B cell (primary cell): Measurements from ENCODE around the gene STAT4. TPM values are rescaled to one million over a fixed set of nuclear protein-coding genes. Genes with fewer than 3 reads are reported as not detected.

Experiments used
- ATAC-seq: fragments of 200-7000 bp; cut with Tn5 transposase; one replicate; pipeline ENCODE4 v1.10.0; 2021; ENCODE audit warnings: low read depth, mild to moderate bottlenecking, moderate number of reproducible peaks, moderate library complexity
- CTCF ChIA-PET: fragments of 350-600 bp; sonication (Branson Sonifier 250); formaldehyde crosslinking; loops from one replicate; lab custom pipeline; 2021; ENCODE audit warnings: antibody characterized with exemption, inconsistent platforms; lab: Charles Lee
- POLR2A ChIA-PET: fragments of 350-600 bp; sonication (Branson Sonifier 250); formaldehyde crosslinking; loops from one replicate; lab custom pipeline; 2021; ENCODE audit warnings: antibody characterized with exemption; lab: Charles Lee
- DNase-seq: peaks from one replicate; pipeline ENCODE4 v3.0.0; 2013
- H2AFZ ChIP-seq: 2 replicates; pipeline ENCODE4 v1.6.1; 2012; ENCODE audit warnings: mild to moderate bottlenecking, low read depth, low read length; ENCODE audit not compliant: insufficient read depth, poor library complexity, severe bottlenecking
- H3K27ac ChIP-seq, 2 donors: 1 replicate in 1 of 2; 2 replicates in 1 of 2; pipeline ENCODE4 v1.5.1; 2012 to 2013; ENCODE audit warnings: low read length in 2 of 2, mild to moderate bottlenecking in 2 of 2, moderate library complexity in 1 of 2
- H3K27me3 ChIP-seq, 4 experiments: fragments of 200-600 bp in 1 of 4; sonication (generic) in 1 of 4; replicated peaks in 1 of 4; 1 replicate in 2 of 4; 2 replicates in 2 of 4; pipeline versions ENCODE4 v1.6.1 to v1.7.0; 2013 to 2016; ENCODE audit warnings: low read length in 3 of 4, mild to moderate bottlenecking in 2 of 4, mixed read lengths in 1 of 4, moderate library complexity in 1 of 4; ENCODE audit not compliant: insufficient read depth in 4 of 4, control insufficient read depth in 3 of 4; ENCODE audit errors: control extremely low read depth in 1 of 4
- H3K36me3 ChIP-seq, 2 experiments: replicated peaks in 1 of 2; 1 replicate in 1 of 2; 2 replicates in 1 of 2; pipeline versions ENCODE4 v1.6.1 to v1.7.1; 2013; ENCODE audit warnings: low read length in 1 of 2; ENCODE audit not compliant: insufficient read depth in 2 of 2, control insufficient read depth in 1 of 2; ENCODE audit errors: control extremely low read depth in 1 of 2, extremely low read depth in 1 of 2
- H3K4me1 ChIP-seq, 2 donors: fragments of 200-600 bp in 1 of 2; sonication (generic) in 1 of 2; 1 replicate in 1 of 2; 2 replicates in 1 of 2; pipeline versions ENCODE4 v1.5.1 to v1.6.1; 2013 to 2017; ENCODE audit warnings: low read length in 2 of 2; ENCODE audit not compliant: control insufficient read depth in 2 of 2, insufficient read depth in 2 of 2
- H3K4me2 ChIP-seq: replicated peaks from 2 replicates; pipeline ENCODE3; 2012; ENCODE audit warnings: mild to moderate bottlenecking, low read depth, low read length; ENCODE audit not compliant: poor library complexity, severe bottlenecking
- H3K4me3 ChIP-seq, 5 experiments: fragments of 200-600 bp in 1 of 5; sonication (generic) in 1 of 5; 1 replicate in 3 of 5; 2 replicates in 2 of 5; pipeline versions ENCODE4 v1.5.1 to v1.7.0; 2011 to 2016; ENCODE audit warnings: low read length in 4 of 5, mild to moderate bottlenecking in 4 of 5, low read depth in 2 of 5, control low read depth in 1 of 5, moderate library complexity in 1 of 5; ENCODE audit not compliant: insufficient read depth in 1 of 5; ENCODE audit errors: control extremely low read depth in 1 of 5, extremely low read depth in 1 of 5
- H3K79me2 ChIP-seq: fragments of 200-600 bp; sonication (generic); one replicate; pipeline ENCODE4 v1.6.0; 2016; ENCODE audit warnings: low read length; ENCODE audit not compliant: control insufficient read depth, insufficient read depth
- H3K9ac ChIP-seq: fragments of 200-600 bp; sonication (generic); 2 replicates; pipeline ENCODE4 v1.6.1; 2017; ENCODE audit warnings: mild to moderate bottlenecking, low read length, moderate library complexity
- H3K9me3 ChIP-seq, 3 donors: one replicate each; pipeline versions ENCODE4 v1.6.1 to v1.7.1; 2013; ENCODE audit warnings: low read length in 2 of 3; ENCODE audit not compliant: control insufficient read depth in 2 of 3, insufficient read depth in 1 of 3; ENCODE audit errors: control extremely low read depth in 1 of 3
- H4K20me1 ChIP-seq: 2 replicates; pipeline ENCODE4 v1.6.0; 2012; ENCODE audit warnings: mild to moderate bottlenecking, low read length; ENCODE audit not compliant: insufficient read depth, control insufficient read depth, poor library complexity, severe bottlenecking
- H3K27ac Mint-ChIP-seq: one replicate; pipeline ENCODE4 v1.8.0; 2021; ENCODE audit warnings: mixed read lengths
- H3K27me3 Mint-ChIP-seq: one replicate; pipeline ENCODE4 v1.8.0; 2021; ENCODE audit warnings: mixed read lengths
- H3K4me1 Mint-ChIP-seq: one replicate; pipeline ENCODE4 v1.8.0; 2021; ENCODE audit warnings: mixed read lengths
- H3K4me3 Mint-ChIP-seq: one replicate; pipeline ENCODE4 v1.8.0; 2021; ENCODE audit warnings: mixed read lengths
- H3K9me3 Mint-ChIP-seq: one replicate; pipeline ENCODE4 v1.8.0; 2022; ENCODE audit warnings: mixed read lengths; ENCODE audit not compliant: insufficient read depth
- EZH2 ChIP-seq: IDR thresholded peaks from 2 replicates; pipeline ENCODE4 v1.6.1; 2012; ENCODE audit warnings: borderline replicate concordance, low read depth, mild to moderate bottlenecking, moderate library complexity, low read length; ENCODE audit not compliant: insufficient read depth, poor library complexity, severe bottlenecking
- WGBS: methylation state at CpG from one replicate; pipeline ENCODE4 v1.1.5; 2013; ENCODE audit warnings: missing lambda C conversion rate; ENCODE audit not compliant: insufficient coverage; 5-methylcytosine and 5-hydroxymethylcytosine counted together
- intact Hi-C: fragments of 100-400 bp; cut with micrococcal nuclease; formaldehyde crosslinking; loops from one replicate; pipeline ENCODE4 v1.10.0; 2022
- polyA plus RNA-seq: library from polyadenylated mRNA; depleted of rRNA; stranded (reverse); fragments of >200 nt; gene quantifications from 2 replicates; pipeline ENCODE4 v1.2.3, GENCODE V29; 2012
- total RNA-seq, 2 donors: library from RNA; stranded (reverse); fragments of 120-200 nt in 1 of 2; gene quantifications; 1 replicate in 1 of 2; 2 replicates in 1 of 2; pipeline versions ENCODE4 v1.2.3 to v1.2.4, GENCODE V29; 2013 to 2022
- TF ChIP-seq, protein P1 (sequence below): fragments of 200-600 bp; IDR thresholded peaks from one replicate; pipeline ENCODE4 v1.8.0; 2022; ENCODE audit warnings: antibody characterized with exemption, mild to moderate bottlenecking

Gene STAT4
- total and polyA plus RNA-seq, 2 donors (not counting 1 experiment from before 2014, with no cell fraction given) = 2.0 to 62.1 TPM

DNA sequence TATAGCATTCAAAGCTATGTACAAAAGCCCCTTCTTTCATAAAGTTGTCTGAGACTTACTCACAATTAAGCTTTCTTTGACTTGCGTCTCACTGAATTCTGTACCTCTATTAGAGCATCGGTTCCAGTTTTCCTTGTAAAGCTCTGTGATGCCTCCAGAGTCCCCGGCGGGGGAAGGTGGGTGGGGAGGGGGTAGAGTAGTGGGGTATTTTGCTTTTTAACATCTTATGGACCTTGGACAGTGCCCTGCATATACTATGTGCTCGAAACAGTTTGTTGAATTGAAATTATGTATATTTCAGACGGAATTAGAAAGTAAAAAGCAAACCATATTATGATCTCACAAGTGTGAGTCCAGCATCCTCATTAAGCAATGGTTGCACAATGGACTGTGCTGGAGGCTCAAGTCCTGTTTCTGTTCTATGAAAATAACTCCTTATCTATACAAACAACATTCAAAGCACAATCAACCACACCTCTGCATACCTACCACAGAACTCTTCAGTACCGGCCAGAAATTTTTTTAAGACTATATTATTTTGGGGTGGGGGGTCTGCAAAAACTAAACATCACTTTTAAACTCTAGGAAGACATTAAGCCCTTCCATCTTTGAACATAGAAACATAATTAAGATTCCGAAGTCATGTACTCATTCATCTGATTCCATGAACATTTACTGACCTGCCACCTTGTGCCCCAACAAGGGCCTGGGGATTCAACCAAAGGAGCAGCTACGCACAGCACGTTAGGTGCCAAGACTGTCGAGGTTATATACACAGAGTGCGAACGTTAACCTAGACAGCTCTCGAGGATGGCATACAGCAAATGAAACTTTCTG lies 137.7 kb downstream of the STAT4 start:
- POLR2A ChIA-PET = no interaction called here
- peaks cover 44 to 49% of the 10 kb centered on the region in 2 donors for H3K4me1 ChIP-seq
- peak overlapping the region; percentile 74 for H3K4me2 ChIP-seq
- CTCF ChIA-PET = interaction anchor here (0.9 to 2.3 kb wide), 5 partner anchors 16 to 476 kb away, joined by 3 to 8 read pairs (median 3); no protein-coding TSS in a partner anchor
- H3K4me3 Mint-ChIP-seq = no peak overlapping the region
- peaks cover 16% of the 10 kb centered on the region for H4K20me1 ChIP-seq
- DNase-seq (no peak), ATAC-seq (no peak)
- no peak for TF ChIP-seq EZH2
- TF ChIP-seq, protein P1, sequence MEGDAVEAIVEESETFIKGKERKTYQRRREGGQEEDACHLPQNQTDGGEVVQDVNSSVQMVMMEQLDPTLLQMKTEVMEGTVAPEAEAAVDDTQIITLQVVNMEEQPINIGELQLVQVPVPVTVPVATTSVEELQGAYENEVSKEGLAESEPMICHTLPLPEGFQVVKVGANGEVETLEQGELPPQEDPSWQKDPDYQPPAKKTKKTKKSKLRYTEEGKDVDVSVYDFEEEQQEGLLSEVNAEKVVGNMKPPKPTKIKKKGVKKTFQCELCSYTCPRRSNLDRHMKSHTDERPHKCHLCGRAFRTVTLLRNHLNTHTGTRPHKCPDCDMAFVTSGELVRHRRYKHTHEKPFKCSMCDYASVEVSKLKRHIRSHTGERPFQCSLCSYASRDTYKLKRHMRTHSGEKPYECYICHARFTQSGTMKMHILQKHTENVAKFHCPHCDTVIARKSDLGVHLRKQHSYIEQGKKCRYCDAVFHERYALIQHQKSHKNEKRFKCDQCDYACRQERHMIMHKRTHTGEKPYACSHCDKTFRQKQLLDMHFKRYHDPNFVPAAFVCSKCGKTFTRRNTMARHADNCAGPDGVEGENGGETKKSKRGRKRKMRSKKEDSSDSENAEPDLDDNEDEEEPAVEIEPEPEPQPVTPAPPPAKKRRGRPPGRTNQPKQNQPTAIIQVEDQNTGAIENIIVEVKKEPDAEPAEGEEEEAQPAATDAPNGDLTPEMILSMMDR = no peak
- H3K27ac Mint-ChIP-seq = no peak overlapping the region
- peak overlapping the region; percentile 91 for H2AFZ ChIP-seq
- H3K9me3 Mint-ChIP-seq = no peaks in the 10 kb centered on the region
- peaks cover 46% of the 10 kb centered on the region for H3K79me2 ChIP-seq
- no peaks in the 10 kb centered on the region for H3K27me3 ChIP-seq
- H3K36me3 ChIP-seq = peaks cover 5 to 16% of the 10 kb centered on the region in 2 experiments
- peak overlapping the region; percentile 59 to 93 for H3K27ac ChIP-seq
- no peaks in the 10 kb centered on the region for H3K9me3 ChIP-seq
- 32% methylated on average over 10 of the region's 14 CpGs for WGBS
- H3K27me3 Mint-ChIP-seq = no peaks in the 10 kb centered on the region
- peaks cover 26% of the 10 kb centered on the region for H3K4me1 Mint-ChIP-seq
- intact Hi-C loops = loop anchor here (1.0 to 5.0 kb wide), 2 partner anchors 7 to 1231 kb away; partner anchors contain the start of genes ORMDL1 and PMS1
- peak overlapping the region; percentile 84 for H3K9ac ChIP-seq
- H3K4me3 ChIP-seq = peak overlapping the region; percentile 81 to 96 (median 92)

DNA sequence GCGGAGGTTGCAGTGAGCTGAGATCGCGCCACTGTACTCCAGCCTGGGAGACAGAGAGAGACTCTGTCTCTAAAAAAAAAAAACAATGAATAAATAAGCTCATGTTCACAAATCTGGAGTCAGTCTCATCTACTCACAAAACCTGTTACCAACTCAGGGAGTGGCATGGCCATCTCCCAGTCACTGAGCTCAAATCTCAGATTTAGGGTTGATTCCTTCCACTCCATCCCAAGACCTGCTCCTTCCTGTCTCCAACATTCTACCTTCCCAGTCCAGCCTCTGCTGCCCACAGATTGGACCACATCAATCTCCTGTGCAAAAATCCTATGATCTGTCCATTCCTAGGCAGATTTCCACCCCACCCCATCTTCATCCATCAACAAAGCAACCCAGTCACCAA lies 138.4 kb downstream of the STAT4 start:
- peaks cover 27% of the 10 kb centered on the region for H3K4me1 Mint-ChIP-seq
- POLR2A ChIA-PET = no interaction called here
- peak overlapping the region in 2 of 5 experiments; percentile 81 to 95 for H3K4me3 ChIP-seq
- WGBS = 93% methylated on average over 3 of the region's 3 CpGs
- no peak overlapping the region for H3K4me3 Mint-ChIP-seq
- no peaks in the 10 kb centered on the region for H3K27me3 ChIP-seq
- H2AFZ ChIP-seq = no peak overlapping the region
- peaks cover 5 to 19% of the 10 kb centered on the region in 2 experiments for H3K36me3 ChIP-seq
- ATAC-seq = no peak
- H3K79me2 ChIP-seq = peaks cover 46% of the 10 kb centered on the region
- H3K9me3 Mint-ChIP-seq = no peaks in the 10 kb centered on the region
- no peak overlapping the region for H3K27ac Mint-ChIP-seq
- H4K20me1 ChIP-seq = peaks cover 16% of the 10 kb centered on the region
- intact Hi-C loops = loop anchor here (1.0 to 5.0 kb wide), 2 partner anchors 8 to 1230 kb away; partner anchors contain the start of genes ORMDL1 and PMS1
- H3K9ac ChIP-seq = peak overlapping the region; percentile 84
- H3K27me3 Mint-ChIP-seq = no peaks in the 10 kb centered on the region
- no peak for DNase-seq
- H3K27ac ChIP-seq = peak overlapping the region in 1 of 2 donors; percentile 93
- H3K4me2 ChIP-seq = peak overlapping the region; percentile 74
- H3K4me1 ChIP-seq = peaks cover 44 to 49% of the 10 kb centered on the region in 2 donors
- CTCF ChIA-PET = interaction anchor here (0.9 to 2.3 kb wide), 5 partner anchors 16 to 475 kb away, joined by 3 to 8 read pairs (median 3); no protein-coding TSS in a partner anchor
- TF ChIP-seq EZH2 = no peak
- TF ChIP-seq, protein P1 = no peak
- no peaks in the 10 kb centered on the region for H3K9me3 ChIP-seq
